ENCODE results near the gene CASK.
"Not testable (repeated sequence)": the region's sequence is repeated elsewhere in the genome, so short reads cannot be mapped to it uniquely, and the experiment has no call there.

CASK gene

GRCh38 chrX:41692162-41692749, 231.1 kb downstream of the CASK start:
- no peak for DNase-seq

- DNase-seq: no peak
Measured at GRCh38 chrX:41689711-41690110, 233.6 kb downstream of the CASK start.

GRCh38 chrX:41688835-41689234, 234.5 kb downstream of the CASK start, which contains the start of gene GPR34:
GPR34 (plus strand) TSS chrX:41688973; CDS start chrX:41695634, 6,661 bp downstream.
- DNase-seq: peak in 4 of 56 donors; percentile 0 to 22 (median 1)

GRCh38 chrX:41688156-41688555, 235.2 kb downstream of the CASK start:
- DNase-seq: no peak

- no peak for DNase-seq
Measured at GRCh38 chrX:41686788-41687187, 236.6 kb downstream of the CASK start.

GRCh38 chrX:41684940-41685339, 238.4 kb downstream of the CASK start:
- DNase-seq: no peak

- no peak for DNase-seq
Measured at GRCh38 chrX:41684138-41684537, 239.2 kb downstream of the CASK start.

GRCh38 chrX:41677183-41678060, 245.9 kb downstream of the CASK start:
- DNase-seq: no peak

GRCh38 chrX:41676361-41676760, 247.0 kb downstream of the CASK start:
- not testable (repeated sequence) for DNase-seq

GRCh38 chrX:41672643-41673042, 250.7 kb downstream of the CASK start:
- no peak for DNase-seq

- no peak for DNase-seq
Measured at GRCh38 chrX:41671082-41671481, 252.3 kb downstream of the CASK start.

GRCh38 chrX:41670112-41670511, 253.2 kb downstream of the CASK start:
- DNase-seq: no peak

- no peak for DNase-seq
Measured at GRCh38 chrX:41667631-41668030, 255.7 kb downstream of the CASK start.

- no peak for DNase-seq
Measured at GRCh38 chrX:41666251-41666650, 257.1 kb downstream of the CASK start.

- no peak for DNase-seq
Measured at GRCh38 chrX:41665686-41666085, 257.7 kb downstream of the CASK start.

- DNase-seq: no peak
Measured at GRCh38 chrX:41664908-41665307, 258.4 kb downstream of the CASK start.

- DNase-seq: no peak
Measured at GRCh38 chrX:41664375-41664901, 258.9 kb downstream of the CASK start.

- DNase-seq: no peak
Measured at GRCh38 chrX:41661366-41662095, 261.8 kb downstream of the CASK start.

- no peak for DNase-seq
Measured at GRCh38 chrX:41655631-41656030, 267.7 kb downstream of the CASK start.

- DNase-seq: no peak
Measured at GRCh38 chrX:41655101-41655500, 268.3 kb downstream of the CASK start.

GRCh38 chrX:41653125-41653524, 270.2 kb downstream of the CASK start:
- no peak for DNase-seq

- DNase-seq: not testable (repeated sequence)
Measured at GRCh38 chrX:41646201-41646600, 277.2 kb downstream of the CASK start.
